NB4 (cell line): ENCODE results near the gene PRR4.

Experiments
- CTCF ChIP-seq: IDR thresholded peaks from one replicate; pipeline ENCODE4 v1.5.1; 2012; ENCODE audit warnings: low read depth, low read length
- POLR2A ChIP-seq: IDR thresholded peaks from 2 replicates; pipeline ENCODE4 v1.6.1; 2011; ENCODE audit warnings: mild to moderate bottlenecking; ENCODE audit not compliant: insufficient read length; ENCODE audit errors: extremely low read depth

- TF ChIP-seq CTCF (no peak), POLR2A (no peak)
Measured at GRCh38 chr12:10838461-10838860, 10.8 kb downstream of the PRR4 start.
